CD4-positive, CD25-positive, alpha-beta regulatory T cell (primary cell): ENCODE data around the gene MEF2C. TPM values are rescaled to one million over a fixed set of nuclear protein-coding genes. Genes with fewer than 3 reads are reported as not detected.

Source experiments
- ATAC-seq, 2 donors: fragments of 150-1000 bp; cut with Tn5 transposase; one replicate each; pipeline ENCODE4 v1.10.0; 2021; ENCODE audit warnings: low read depth in 2 of 2, moderate number of reproducible peaks in 2 of 2, moderate library complexity in 1 of 2
- DNase-seq, 3 donors: peaks; one replicate each; pipeline versions ENCODE4 v3.0.0 to v3.0.0-alpha.2; 2012 to 2022; ENCODE audit warnings: mixed read lengths in 1 of 3
- H3K27ac ChIP-seq: one replicate; pipeline ENCODE4 v1.7.0; 2013; ENCODE audit warnings: mild to moderate bottlenecking, low read length; ENCODE audit not compliant: insufficient read depth, poor library complexity, severe bottlenecking
- H3K27me3 ChIP-seq: one replicate; pipeline ENCODE4 v1.7.0; 2013; ENCODE audit warnings: low read length; ENCODE audit not compliant: control insufficient read depth, insufficient read depth
- H3K36me3 ChIP-seq: one replicate; pipeline ENCODE4 v1.7.0; 2013; ENCODE audit warnings: mild to moderate bottlenecking, low read length, moderate library complexity; ENCODE audit not compliant: control insufficient read depth, insufficient read depth
- H3K4me1 ChIP-seq: 2 replicates; pipeline ENCODE4 v1.7.0; 2013; ENCODE audit warnings: mild to moderate bottlenecking, low read length; ENCODE audit not compliant: insufficient read depth, control insufficient read depth, poor library complexity, severe bottlenecking
- H3K4me3 ChIP-seq: one replicate; pipeline ENCODE4 v1.7.0; 2013; ENCODE audit warnings: low read depth, mild to moderate bottlenecking, low read length, moderate library complexity
- H3K9me3 ChIP-seq, 2 experiments: 1 replicate in 1 of 2; 2 replicates in 1 of 2; pipeline ENCODE4 v1.7.0; 2013; ENCODE audit warnings: low read length in 2 of 2, mild to moderate bottlenecking in 1 of 2, moderate library complexity in 1 of 2; ENCODE audit not compliant: control insufficient read depth in 2 of 2
- H3K27ac Mint-ChIP-seq, 3 donors: one replicate each; pipeline ENCODE4 v1.8.0; 2020 to 2022; ENCODE audit warnings: mild to moderate bottlenecking in 3 of 3, mixed read lengths in 3 of 3, moderate library complexity in 2 of 3
- H3K27me3 Mint-ChIP-seq: one replicate; pipeline ENCODE4 v1.8.0; 2022; ENCODE audit warnings: mild to moderate bottlenecking, mixed read lengths
- H3K36me3 Mint-ChIP-seq: one replicate; pipeline ENCODE4 v1.8.0; 2020; ENCODE audit warnings: mixed read lengths
- H3K4me1 Mint-ChIP-seq, 4 donors: one replicate each; pipeline ENCODE4 v1.8.0; 2020 to 2022; ENCODE audit warnings: mixed read lengths in 4 of 4, mild to moderate bottlenecking in 1 of 4
- H3K4me3 Mint-ChIP-seq, 4 donors: one replicate each; pipeline ENCODE4 v1.8.0; 2020 to 2022; ENCODE audit warnings: mild to moderate bottlenecking in 4 of 4, mixed read lengths in 4 of 4, moderate library complexity in 3 of 4
- H3K9me3 Mint-ChIP-seq, 7 donors: one replicate each; pipeline ENCODE4 v1.8.0; 2020 to 2022; ENCODE audit warnings: mixed read lengths in 7 of 7, mild to moderate bottlenecking in 3 of 7, moderate library complexity in 2 of 7
- polyA plus RNA-seq, 4 donors: library from polyadenylated mRNA; unstranded; fragments of 300-500 nt; fragmentation: Illumina TruSeq; gene quantifications; one replicate each; pipeline ENCODE4 v1.2.3, GENCODE V29; 2021
- total RNA-seq: library from RNA; stranded (reverse); gene quantifications from one replicate; pipeline ENCODE4 v1.2.3, GENCODE V29; 2022

Gene MEF2C
- total and polyA plus RNA-seq, 5 donors from 2014 or later: 0.38 to 1.7 (median 1.6) TPM; not detected in 2

- DNase-seq: no peak
These were observed 163.6 kb downstream of the MEF2C start for GRCh38 chr5:88719434-88719833.

GRCh38 chr5:88718736-88719135 is 164.2 kb downstream of the MEF2C start:
- ATAC-seq: no peak
- no peak overlapping the region for H3K4me3 ChIP-seq
- Mint-ChIP-seq H3K36me3 (no peaks in the 10 kb centered on the region), H3K4me3 (no peak overlapping the region), H3K9me3 (no peaks in the 10 kb centered on the region), H3K27ac (no peak overlapping the region), H3K27me3 (peaks cover 9% of the 10 kb centered on the region), H3K4me1 (no peaks in the 10 kb centered on the region)
- no peaks in the 10 kb centered on the region for H3K36me3 ChIP-seq
- H3K27me3 ChIP-seq: peaks cover 4% of the 10 kb centered on the region
- H3K9me3 ChIP-seq: no peaks in the 10 kb centered on the region
- no peak for DNase-seq
- H3K4me1 ChIP-seq: no peaks in the 10 kb centered on the region
- no peak overlapping the region for H3K27ac ChIP-seq

More at GRCh38 chr5:88719434-88719833, 163.6 kb downstream of the MEF2C start:
- Histone ChIP-seq H3K9me3 (no peaks in the 10 kb centered on the region), H3K36me3 (no peaks in the 10 kb centered on the region), H3K27ac (no peak overlapping the region), H3K4me3 (no peak overlapping the region), H3K4me1 (no peaks in the 10 kb centered on the region), H3K27me3 (peaks cover 4% of the 10 kb centered on the region)
- no peaks in the 10 kb centered on the region for H3K36me3 Mint-ChIP-seq
- H3K27ac Mint-ChIP-seq: no peak overlapping the region
- H3K4me3 Mint-ChIP-seq: no peak overlapping the region
- ATAC-seq: no peak
- H3K4me1 Mint-ChIP-seq: no peaks in the 10 kb centered on the region
- H3K9me3 Mint-ChIP-seq: no peaks in the 10 kb centered on the region
- peaks cover 9% of the 10 kb centered on the region for H3K27me3 Mint-ChIP-seq

- Histone ChIP-seq H3K4me3 (no peak overlapping the region), H3K27ac (no peak overlapping the region), H3K36me3 (no peaks in the 10 kb centered on the region), H3K27me3 (peaks cover 4% of the 10 kb centered on the region), H3K9me3 (no peaks in the 10 kb centered on the region), H3K4me1 (no peaks in the 10 kb centered on the region)
- H3K36me3 Mint-ChIP-seq: no peaks in the 10 kb centered on the region
- H3K4me3 Mint-ChIP-seq: no peak overlapping the region
- H3K27me3 Mint-ChIP-seq: peaks cover 15% of the 10 kb centered on the region
- no peak for ATAC-seq
- no peak for DNase-seq
- no peak overlapping the region for H3K27ac Mint-ChIP-seq
- H3K4me1 Mint-ChIP-seq: no peaks in the 10 kb centered on the region
- no peaks in the 10 kb centered on the region for H3K9me3 Mint-ChIP-seq
These were observed 166.9 kb downstream of the MEF2C start for GRCh38 chr5:88716101-88716500.

GRCh38 chr5:88715503-88715902 is 167.5 kb downstream of the MEF2C start:
- Histone ChIP-seq H3K27me3 (peaks cover 4% of the 10 kb centered on the region), H3K36me3 (no peaks in the 10 kb centered on the region), H3K4me3 (no peak overlapping the region), H3K27ac (no peak overlapping the region), H3K4me1 (no peaks in the 10 kb centered on the region), H3K9me3 (no peaks in the 10 kb centered on the region)
- H3K4me1 Mint-ChIP-seq: no peaks in the 10 kb centered on the region
- DNase-seq (no peak), ATAC-seq (no peak)
- H3K9me3 Mint-ChIP-seq: no peaks in the 10 kb centered on the region
- no peak overlapping the region for H3K27ac Mint-ChIP-seq
- H3K4me3 Mint-ChIP-seq: no peak overlapping the region
- H3K27me3 Mint-ChIP-seq: peaks cover 16% of the 10 kb centered on the region
- H3K36me3 Mint-ChIP-seq: no peaks in the 10 kb centered on the region

- no peaks in the 10 kb centered on the region for H3K36me3 Mint-ChIP-seq
- H3K4me1 Mint-ChIP-seq: no peaks in the 10 kb centered on the region
- no peak overlapping the region for H3K4me3 ChIP-seq
These were observed 169.2 kb downstream of the MEF2C start for GRCh38 chr5:88713818-88714217.

GRCh38 chr5:88708682-88709398 is 174.1 kb downstream of the MEF2C start:
- ATAC-seq (no peak), DNase-seq (no peak)
- H3K36me3 Mint-ChIP-seq: no peaks in the 10 kb centered on the region
- H3K4me3 ChIP-seq: no peak overlapping the region
- no peaks in the 10 kb centered on the region for H3K27me3 ChIP-seq
- H3K9me3 Mint-ChIP-seq: peaks cover 0 to 2% (median 0%) of the 10 kb centered on the region in 7 donors
- no peak overlapping the region for H3K27ac ChIP-seq
- no peaks in the 10 kb centered on the region for H3K36me3 ChIP-seq
- H3K4me1 ChIP-seq: no peaks in the 10 kb centered on the region
- H3K27ac Mint-ChIP-seq: no peak overlapping the region
- no peaks in the 10 kb centered on the region for H3K4me1 Mint-ChIP-seq
- H3K9me3 ChIP-seq: no peaks in the 10 kb centered on the region
- no peak overlapping the region for H3K4me3 Mint-ChIP-seq
- peaks cover 14% of the 10 kb centered on the region for H3K27me3 Mint-ChIP-seq

More at GRCh38 chr5:88713818-88714217, 169.2 kb downstream of the MEF2C start:
- peaks cover 4% of the 10 kb centered on the region for H3K27me3 ChIP-seq
- H3K9me3 ChIP-seq: no peaks in the 10 kb centered on the region
- no peaks in the 10 kb centered on the region for H3K4me1 ChIP-seq
- DNase-seq (no peak), ATAC-seq (no peak)
- no peaks in the 10 kb centered on the region for H3K9me3 Mint-ChIP-seq
- H3K27ac Mint-ChIP-seq: no peak overlapping the region
- H3K4me3 Mint-ChIP-seq: no peak overlapping the region
- no peaks in the 10 kb centered on the region for H3K36me3 ChIP-seq
- H3K27ac ChIP-seq: no peak overlapping the region
- peaks cover 13% of the 10 kb centered on the region for H3K27me3 Mint-ChIP-seq

- no peak overlapping the region for H3K27ac Mint-ChIP-seq
- H3K4me3 Mint-ChIP-seq: no peak overlapping the region
- no peaks in the 10 kb centered on the region for H3K4me1 ChIP-seq
- H3K27me3 ChIP-seq: no peaks in the 10 kb centered on the region
- DNase-seq (no peak), ATAC-seq (no peak)
- H3K27ac ChIP-seq: no peak overlapping the region
- H3K4me3 ChIP-seq: no peak overlapping the region
- H3K36me3 Mint-ChIP-seq: no peaks in the 10 kb centered on the region
- peaks cover 0 to 2% (median 0%) of the 10 kb centered on the region in 7 donors for H3K9me3 Mint-ChIP-seq
- H3K4me1 Mint-ChIP-seq: no peaks in the 10 kb centered on the region
- H3K36me3 ChIP-seq: no peaks in the 10 kb centered on the region
- H3K27me3 Mint-ChIP-seq: peaks cover 17% of the 10 kb centered on the region
- no peaks in the 10 kb centered on the region for H3K9me3 ChIP-seq
These were observed 175.0 kb downstream of the MEF2C start for GRCh38 chr5:88708021-88708420.
